Calu3 (cell line): ENCODE data around the gene ADA. TPM values are rescaled to one million over a fixed set of nuclear protein-coding genes. Genes with fewer than 3 reads are reported as not detected.

ENCODE experiments used
- BruUV-seq: library from RNA; stranded (reverse); fragments of 400-500 nt; replicated peaks from 2 replicates; lab custom pipeline; 2021; lab: Mats Ljungman, UMichigan
- CTCF ChIA-PET: fragments of 300-600 bp; sonication (Branson Sonifier 250); formaldehyde crosslinking; loops from one replicate; lab custom pipeline; 2022; ENCODE audit warnings: antibody characterized with exemption; lab: Charles Lee
- DNase-seq: peaks from one replicate; pipeline ENCODE4 v3.0.0; 2022
- H3K27ac Mint-ChIP-seq: one replicate; pipeline ENCODE4 v1.8.0; 2022; ENCODE audit warnings: mixed read lengths; ENCODE audit not compliant: unreplicated experiment
- H3K27me3 Mint-ChIP-seq: one replicate; pipeline ENCODE4 v1.8.0; 2022; ENCODE audit warnings: mixed read lengths; ENCODE audit not compliant: unreplicated experiment
- H3K36me3 Mint-ChIP-seq: one replicate; pipeline ENCODE4 v1.8.0; 2022; ENCODE audit warnings: mild to moderate bottlenecking, moderate library complexity, mixed read lengths; ENCODE audit not compliant: insufficient read depth, unreplicated experiment
- H3K4me1 Mint-ChIP-seq: one replicate; pipeline ENCODE4 v1.8.0; 2022; ENCODE audit warnings: mild to moderate bottlenecking, low read depth, mixed read lengths; ENCODE audit not compliant: unreplicated experiment
- H3K4me3 Mint-ChIP-seq: one replicate; pipeline ENCODE4 v1.8.0; 2022; ENCODE audit warnings: mild to moderate bottlenecking, low read depth, moderate library complexity, mixed read lengths; ENCODE audit not compliant: unreplicated experiment
- H3K9me3 Mint-ChIP-seq: one replicate; pipeline ENCODE4 v1.8.0; 2022; ENCODE audit warnings: low read depth, mixed read lengths; ENCODE audit not compliant: unreplicated experiment
- CTCF ChIP-seq: fragments of 200-600 bp; IDR thresholded peaks from one replicate; pipeline ENCODE4 v1.8.0; 2022; ENCODE audit warnings: antibody characterized with exemption; ENCODE audit not compliant: unreplicated experiment
- intact Hi-C: fragments of 100-400 bp; cut with micrococcal nuclease; formaldehyde crosslinking; loops from one replicate; pipeline ENCODE4 v1.10.0; 2022; ENCODE audit not compliant: unreplicated experiment
- total RNA-seq: library from RNA; stranded (reverse); gene quantifications from 2 replicates; pipeline ENCODE4 v1.2.3, GENCODE V29; 2022

ADA gene
- total RNA-seq, 1 experiment from 2014 or later = 7.5 TPM

- no peaks in the 10 kb centered on the region for H3K4me1 Mint-ChIP-seq
- no peak for DNase-seq
- H3K9me3 Mint-ChIP-seq = no peaks in the 10 kb centered on the region
- no peak overlapping the region for H3K27ac Mint-ChIP-seq
- peaks cover 62% of the 10 kb centered on the region for H3K27me3 Mint-ChIP-seq
- H3K36me3 Mint-ChIP-seq = no peaks in the 10 kb centered on the region
- no peak for TF ChIP-seq CTCF
- no peak overlapping the region for H3K4me3 Mint-ChIP-seq
- BruUV-seq = no TSS peak
- intact Hi-C loops = no loop called here
- CTCF ChIA-PET = interaction anchor here (0.7 kb wide), 1 partner anchor 10 kb away, joined by 3 read pairs; no protein-coding TSS in a partner anchor
Observed at GRCh38 chr20:44585057-44585963, 66.2 kb downstream of the ADA start.

GRCh38 chr20:44584162-44584561 is 67.3 kb downstream of the ADA start:
- BruUV-seq = no TSS peak
- Mint-ChIP-seq H3K4me3 (no peak overlapping the region), H3K4me1 (no peaks in the 10 kb centered on the region), H3K9me3 (no peaks in the 10 kb centered on the region), H3K36me3 (no peaks in the 10 kb centered on the region), H3K27ac (no peak overlapping the region), H3K27me3 (peaks cover 62% of the 10 kb centered on the region)
- DNase-seq = no peak
- TF ChIP-seq CTCF = no peak
- intact Hi-C loops = no loop called here
- CTCF ChIA-PET = no interaction called here

- H3K4me1 Mint-ChIP-seq = no peaks in the 10 kb centered on the region
- peaks cover 57% of the 10 kb centered on the region for H3K27me3 Mint-ChIP-seq
- no peaks in the 10 kb centered on the region for H3K36me3 Mint-ChIP-seq
- DNase-seq = no peak
- H3K9me3 Mint-ChIP-seq = peaks cover 2% of the 10 kb centered on the region
- CTCF ChIA-PET = interaction anchor here (0.8 kb wide), 1 partner anchor 19 kb away, joined by 3 read pairs; no protein-coding TSS in a partner anchor
- no peak overlapping the region for H3K27ac Mint-ChIP-seq
- no peak overlapping the region for H3K4me3 Mint-ChIP-seq
- intact Hi-C loops = no loop called here
- BruUV-seq = no TSS peak
- no peak for TF ChIP-seq CTCF
Observed at GRCh38 chr20:44583157-44583556, 68.3 kb downstream of the ADA start.

- peaks cover 2% of the 10 kb centered on the region for H3K9me3 Mint-ChIP-seq
- no peak for DNase-seq
- CTCF ChIA-PET = no interaction called here
- H3K4me3 Mint-ChIP-seq = no peak within 1 kb of the TSS
- TF ChIP-seq CTCF = no peak
- intact Hi-C loops = no loop called here
- H3K4me1 Mint-ChIP-seq = no peaks in the 10 kb centered on the region
- H3K27ac Mint-ChIP-seq = no peak within 1 kb of the TSS
- H3K27me3 Mint-ChIP-seq = peaks cover 50% of the 10 kb centered on the region
- no TSS peak for BruUV-seq
- no peaks in the 10 kb centered on the region for H3K36me3 Mint-ChIP-seq
Observed at GRCh38 chr20:44582311-44583025, 69.0 kb downstream of the ADA start, which contains the start of gene PKIG. PKIG (plus strand) TSS chr20:44582579; CDS start chr20:44614557, 31,978 bp downstream.
